Colonic mucosa (tissue), 4 donors: Measurements from ENCODE around the gene FKBP7. TPM values are rescaled to one million over a fixed set of nuclear protein-coding genes. Genes with fewer than 3 reads are reported as not detected.

Experiments used
- DNase-seq: peaks from one replicate; pipeline ENCODE4 v3.0.0-alpha.2; 2020
- H3K27ac ChIP-seq: fragments of 200-600 bp; one replicate; pipeline ENCODE4 v1.8.0; 2021
- H3K27me3 ChIP-seq: fragments of 200-600 bp; one replicate; pipeline ENCODE4 v1.8.0; 2021
- H3K36me3 ChIP-seq: fragments of 200-600 bp; one replicate; pipeline ENCODE4 v1.8.0; 2021
- H3K4me1 ChIP-seq: fragments of 200-600 bp; one replicate; pipeline ENCODE4 v1.8.0; 2021; ENCODE audit warnings: mild to moderate bottlenecking
- H3K4me3 ChIP-seq: fragments of 200-600 bp; one replicate; pipeline ENCODE4 v1.8.0; 2021
- H3K9ac ChIP-seq, 2 donors: one replicate each; pipeline ENCODE4 v1.7.0; 2013; ENCODE audit warnings: control low read depth in 2 of 2, low read depth in 2 of 2, low read length in 2 of 2
- H3K9me3 ChIP-seq: fragments of 200-600 bp; one replicate; pipeline ENCODE4 v1.8.0; 2021
- CTCF ChIP-seq: fragments of 200-600 bp; IDR thresholded peaks from one replicate; pipeline ENCODE4 v1.8.0; 2022; ENCODE audit warnings: antibody characterized with exemption, mild to moderate bottlenecking
- intact Hi-C: fragments of 100-400 bp; cut with DNase I; formaldehyde crosslinking; loops from one replicate; pipeline ENCODE4 v1.14.1; 2022
- total RNA-seq, 2 donors: library from RNA; stranded (reverse); fragmentation: NEBNext Ultra II Directional in 1 of 2; extraction: Animal tissue kit (Norgen Biotek cat#: 25700) in 1 of 2; gene quantifications; one replicate each; pipeline ENCODE4 v1.2.1, GENCODE V29; 2021
- donor health status: healthy.
- donor health status: DM: no; HTN: no; CAD: no.
- donor health status: DM: no; HTN: no; CAD: no.

The FKBP7 gene
- total RNA-seq, 2 donors from 2014 or later = 2.6 to 3.9 TPM

GRCh38 chr2:178479275-178479616, 846 bp upstream of the FKBP7 start:
- peak overlapping the region; percentile 42 for H3K4me3 ChIP-seq
- intact Hi-C loops = no loop called here
- DNase-seq = no peak
- H3K9ac ChIP-seq = peak overlapping the region; percentile 25 to 98
- H3K27ac ChIP-seq = peak overlapping the region; percentile 97
- H3K36me3 ChIP-seq = no peaks in the 10 kb centered on the region
- no peaks in the 10 kb centered on the region for H3K9me3 ChIP-seq
- TF ChIP-seq CTCF = no peak
- peaks cover 16% of the 10 kb centered on the region for H3K4me1 ChIP-seq
- no peaks in the 10 kb centered on the region for H3K27me3 ChIP-seq

GRCh38 chr2:178478130-178478438, 316 bp downstream of the FKBP7 start:
- Histone ChIP-seq H3K36me3 (no peaks in the 10 kb centered on the region), H3K4me3 (peak overlapping the region; percentile 42), H3K4me1 (peaks cover 16% of the 10 kb centered on the region), H3K27ac (peak overlapping the region; percentile 97), H3K9ac (peak overlapping the region; percentile 76 to 98), H3K27me3 (no peaks in the 10 kb centered on the region), H3K9me3 (no peaks in the 10 kb centered on the region)
- DNase-seq = peak; percentile 29
- TF ChIP-seq CTCF = no peak
- intact Hi-C loops = no loop called here

- H3K4me1 ChIP-seq = peaks cover 15% of the 10 kb centered on the region
- DNase-seq = no peak
- H3K36me3 ChIP-seq = no peaks in the 10 kb centered on the region
- H3K4me3 ChIP-seq = peak overlapping the region; percentile 42
- intact Hi-C loops = no loop called here
- H3K9me3 ChIP-seq = no peaks in the 10 kb centered on the region
- H3K27me3 ChIP-seq = no peaks in the 10 kb centered on the region
- no peak overlapping the region for H3K27ac ChIP-seq
- peak overlapping the region; percentile 76 to 98 for H3K9ac ChIP-seq
- no peak for TF ChIP-seq CTCF
These were observed 814 bp downstream of the FKBP7 start for GRCh38 chr2:178477443-178478129.

GRCh38 chr2:178476477-178476876, 1.9 kb downstream of the FKBP7 start:
- Histone ChIP-seq H3K27ac (no peak overlapping the region), H3K4me3 (no peak overlapping the region), H3K9ac (no peak overlapping the region), H3K36me3 (no peaks in the 10 kb centered on the region), H3K9me3 (no peaks in the 10 kb centered on the region), H3K4me1 (peaks cover 5% of the 10 kb centered on the region), H3K27me3 (no peaks in the 10 kb centered on the region)
- intact Hi-C loops = no loop called here
- TF ChIP-seq CTCF = no peak
- no peak for DNase-seq

GRCh38 chr2:178474560-178474959, 3.8 kb downstream of the FKBP7 start:
- no peaks in the 10 kb centered on the region for H3K36me3 ChIP-seq
- no peak overlapping the region for H3K9ac ChIP-seq
- no peaks in the 10 kb centered on the region for H3K27me3 ChIP-seq
- no peak overlapping the region for H3K4me3 ChIP-seq
- intact Hi-C loops = no loop called here
- no peak overlapping the region for H3K27ac ChIP-seq
- no peaks in the 10 kb centered on the region for H3K9me3 ChIP-seq
- no peak for TF ChIP-seq CTCF
- DNase-seq = no peak
- H3K4me1 ChIP-seq = peaks cover 5% of the 10 kb centered on the region
